Astrocyte (in vitro differentiated cells and primary cell): ENCODE data around the gene SYNE1. TPM values are rescaled to one million over a fixed set of nuclear protein-coding genes. Genes with fewer than 3 reads are reported as not detected.

Source experiments
- DNase-seq: peaks from one replicate; pipeline ENCODE4 v3.0.0-alpha.2; 2010; ENCODE audit warnings: low read depth
- FAIRE-seq: peaks from 2 replicates; lab custom pipeline; 2011; peaks lifted over from hg19 to GRCh38; lab: Jason Lieb, UNC
- H2AFZ ChIP-seq: 2 replicates; pipeline ENCODE4 v1.6.0; 2012; ENCODE audit warnings: low read depth, low read length, inconsistent platforms
- H3K27ac ChIP-seq: 2 replicates; pipeline ENCODE4 v1.5.1; 2011; ENCODE audit warnings: low read depth, low read length, inconsistent platforms
- H3K27me3 ChIP-seq: 2 replicates; pipeline ENCODE4 v1.6.0; 2011; ENCODE audit warnings: low read length, inconsistent platforms; ENCODE audit not compliant: insufficient read depth
- H3K36me3 ChIP-seq: 2 replicates; pipeline ENCODE4 v1.5.1; 2011; ENCODE audit warnings: low read length, inconsistent platforms; ENCODE audit not compliant: insufficient read depth
- H3K4me1 ChIP-seq: 2 replicates; pipeline ENCODE4 v1.5.1; 2011; ENCODE audit warnings: low read length, inconsistent platforms; ENCODE audit not compliant: insufficient read depth
- H3K4me2 ChIP-seq: 2 replicates; pipeline ENCODE4 v1.6.0; 2012; ENCODE audit warnings: low read length, inconsistent platforms
- H3K4me3 ChIP-seq: 2 replicates; pipeline ENCODE4 v1.5.1; 2011; ENCODE audit warnings: low read depth, mild to moderate bottlenecking, low read length, inconsistent platforms; ENCODE audit not compliant: insufficient read depth
- H3K79me2 ChIP-seq: 2 replicates; pipeline ENCODE4 v1.6.0; 2012; ENCODE audit warnings: mild to moderate bottlenecking, low read length, inconsistent platforms; ENCODE audit not compliant: insufficient read depth
- H3K9ac ChIP-seq: 2 replicates; pipeline ENCODE4 v1.6.0; 2012; ENCODE audit warnings: mild to moderate bottlenecking, low read length, inconsistent platforms
- H3K9me3 ChIP-seq: 2 replicates; pipeline ENCODE4 v1.5.1; 2012; ENCODE audit warnings: low read depth, mild to moderate bottlenecking, low read length, inconsistent platforms; ENCODE audit not compliant: insufficient read depth
- H4K20me1 ChIP-seq: 2 replicates; pipeline ENCODE4 v1.6.0; 2012; ENCODE audit warnings: low read length, inconsistent platforms; ENCODE audit not compliant: insufficient read depth
- H3K27ac Mint-ChIP-seq: one replicate; pipeline ENCODE4 v1.8.0; 2021; ENCODE audit warnings: mild to moderate bottlenecking, mixed read lengths; ENCODE audit not compliant: unreplicated experiment
- H3K27me3 Mint-ChIP-seq: one replicate; pipeline ENCODE4 v1.8.0; 2021; ENCODE audit warnings: low read depth, mixed read lengths; ENCODE audit not compliant: unreplicated experiment
- H3K36me3 Mint-ChIP-seq: one replicate; pipeline ENCODE4 v1.8.0; 2021; ENCODE audit warnings: low read depth, mixed read lengths; ENCODE audit not compliant: unreplicated experiment
- H3K4me1 Mint-ChIP-seq: one replicate; pipeline ENCODE4 v1.8.0; 2021; ENCODE audit warnings: low read depth, mixed read lengths; ENCODE audit not compliant: unreplicated experiment
- H3K4me3 Mint-ChIP-seq: one replicate; pipeline ENCODE4 v1.8.0; 2021; ENCODE audit warnings: mild to moderate bottlenecking, moderate library complexity, mixed read lengths; ENCODE audit not compliant: unreplicated experiment
- H3K9me3 Mint-ChIP-seq: one replicate; pipeline ENCODE4 v1.8.0; 2021; ENCODE audit warnings: mild to moderate bottlenecking, mixed read lengths; ENCODE audit not compliant: unreplicated experiment
- EZH2 ChIP-seq: IDR thresholded peaks from 2 replicates; pipeline ENCODE4 v1.6.1; 2012; ENCODE audit warnings: mild to moderate bottlenecking, low read length, inconsistent platforms; ENCODE audit not compliant: insufficient read depth
- total RNA-seq: library from RNA; stranded (reverse); gene quantifications from 2 replicates; pipeline ENCODE4 v1.2.1, GENCODE V29; 2021
- TF ChIP-seq, protein P1 (sequence below): IDR thresholded peaks from 2 replicates; pipeline ENCODE4 v1.5.1; 2011; ENCODE audit warnings: low read depth, mild to moderate bottlenecking, inconsistent platforms, low read length, moderate library complexity; ENCODE audit not compliant: insufficient read depth

Gene SYNE1
- total RNA-seq, 1 donor from 2014 or later = 66.5 TPM

DNA sequence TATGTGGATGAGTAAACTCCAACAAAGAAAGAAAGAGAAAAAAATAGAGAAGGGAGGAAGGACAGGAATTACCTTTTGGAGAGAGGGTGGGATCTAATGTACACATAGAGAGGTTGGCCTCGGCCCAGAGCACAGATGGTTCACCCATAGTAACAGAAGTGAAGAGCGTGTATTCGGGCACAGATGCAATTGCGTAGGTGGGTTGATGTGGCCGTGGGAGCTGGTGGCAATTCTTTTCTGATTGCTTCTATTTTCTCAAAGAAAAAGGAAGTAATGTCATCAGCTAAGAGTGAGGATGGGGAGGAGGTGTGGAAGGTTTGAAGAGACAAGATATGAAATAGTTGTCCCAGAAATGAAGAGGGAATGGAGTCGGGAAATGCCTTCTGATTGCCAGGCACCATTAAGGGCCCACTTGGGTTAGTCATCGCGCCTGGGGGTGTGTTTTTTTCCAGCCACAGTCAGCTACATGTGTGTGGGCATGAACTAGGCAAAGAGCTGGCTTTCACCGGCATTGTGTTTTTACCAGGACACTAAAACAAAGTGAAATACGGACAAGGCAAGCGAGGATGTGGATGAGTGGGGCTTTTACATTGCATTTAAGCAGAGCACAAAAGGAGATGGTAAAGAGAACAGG is 158.7 kb downstream of the SYNE1 start:
- Mint-ChIP-seq H3K4me3 (no peak overlapping the region), H3K4me1 (no peaks in the 10 kb centered on the region), H3K36me3 (peaks cover 6% of the 10 kb centered on the region), H3K27ac (no peak overlapping the region), H3K27me3 (no peaks in the 10 kb centered on the region), H3K9me3 (peaks cover 3% of the 10 kb centered on the region)
- no peak overlapping the region for H3K4me3 ChIP-seq
- no peaks in the 10 kb centered on the region for H3K79me2 ChIP-seq
- H3K9ac ChIP-seq = no peak overlapping the region
- H3K4me2 ChIP-seq = no peak overlapping the region
- no peak overlapping the region for H3K27ac ChIP-seq
- FAIRE-seq (no peak), DNase-seq (no peak)
- no peaks in the 10 kb centered on the region for H3K36me3 ChIP-seq
- no peaks in the 10 kb centered on the region for H3K27me3 ChIP-seq
- H2AFZ ChIP-seq = no peak overlapping the region
- H3K9me3 ChIP-seq = no peaks in the 10 kb centered on the region
- H3K4me1 ChIP-seq = no peaks in the 10 kb centered on the region
- H4K20me1 ChIP-seq = no peaks in the 10 kb centered on the region
- TF ChIP-seq EZH2 = no peak
- TF ChIP-seq, protein P1, sequence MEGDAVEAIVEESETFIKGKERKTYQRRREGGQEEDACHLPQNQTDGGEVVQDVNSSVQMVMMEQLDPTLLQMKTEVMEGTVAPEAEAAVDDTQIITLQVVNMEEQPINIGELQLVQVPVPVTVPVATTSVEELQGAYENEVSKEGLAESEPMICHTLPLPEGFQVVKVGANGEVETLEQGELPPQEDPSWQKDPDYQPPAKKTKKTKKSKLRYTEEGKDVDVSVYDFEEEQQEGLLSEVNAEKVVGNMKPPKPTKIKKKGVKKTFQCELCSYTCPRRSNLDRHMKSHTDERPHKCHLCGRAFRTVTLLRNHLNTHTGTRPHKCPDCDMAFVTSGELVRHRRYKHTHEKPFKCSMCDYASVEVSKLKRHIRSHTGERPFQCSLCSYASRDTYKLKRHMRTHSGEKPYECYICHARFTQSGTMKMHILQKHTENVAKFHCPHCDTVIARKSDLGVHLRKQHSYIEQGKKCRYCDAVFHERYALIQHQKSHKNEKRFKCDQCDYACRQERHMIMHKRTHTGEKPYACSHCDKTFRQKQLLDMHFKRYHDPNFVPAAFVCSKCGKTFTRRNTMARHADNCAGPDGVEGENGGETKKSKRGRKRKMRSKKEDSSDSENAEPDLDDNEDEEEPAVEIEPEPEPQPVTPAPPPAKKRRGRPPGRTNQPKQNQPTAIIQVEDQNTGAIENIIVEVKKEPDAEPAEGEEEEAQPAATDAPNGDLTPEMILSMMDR = no peak

DNA sequence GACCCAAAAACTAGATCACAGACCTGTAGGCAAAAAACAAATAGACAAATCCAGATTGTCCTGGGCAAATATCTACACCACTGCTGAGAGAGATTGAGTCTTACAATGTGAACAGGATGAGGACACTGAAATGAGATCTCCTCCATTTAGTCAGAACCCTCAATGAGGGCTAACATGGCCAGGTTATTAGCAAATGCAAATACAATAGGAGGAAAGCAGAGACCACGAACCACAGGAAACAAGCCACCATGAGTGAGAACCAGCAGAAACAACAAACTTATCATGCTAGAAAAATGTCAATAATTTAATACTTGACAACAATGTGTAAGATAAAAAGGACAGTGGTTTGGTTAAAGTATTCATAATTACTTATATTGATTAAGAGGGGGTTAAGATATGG is 162.8 kb downstream of the SYNE1 start:
- no peak for TF ChIP-seq EZH2
- TF ChIP-seq, protein P1 = no peak
- FAIRE-seq = no peak
- peaks cover 5% of the 10 kb centered on the region for H3K36me3 Mint-ChIP-seq
- Histone ChIP-seq H4K20me1 (no peaks in the 10 kb centered on the region), H3K9ac (no peak overlapping the region), H3K27ac (no peak overlapping the region), H3K4me2 (no peak overlapping the region), H3K9me3 (no peaks in the 10 kb centered on the region), H3K4me3 (no peak overlapping the region), H3K36me3 (no peaks in the 10 kb centered on the region), H3K4me1 (no peaks in the 10 kb centered on the region), H3K27me3 (no peaks in the 10 kb centered on the region), H3K79me2 (no peaks in the 10 kb centered on the region), H2AFZ (no peak overlapping the region)
- peaks cover 3% of the 10 kb centered on the region for H3K9me3 Mint-ChIP-seq
- H3K4me3 Mint-ChIP-seq = no peak overlapping the region
- DNase-seq = no peak
- peaks cover 6% of the 10 kb centered on the region for H3K4me1 Mint-ChIP-seq
- H3K27me3 Mint-ChIP-seq = no peaks in the 10 kb centered on the region
- H3K27ac Mint-ChIP-seq = no peak overlapping the region

DNA sequence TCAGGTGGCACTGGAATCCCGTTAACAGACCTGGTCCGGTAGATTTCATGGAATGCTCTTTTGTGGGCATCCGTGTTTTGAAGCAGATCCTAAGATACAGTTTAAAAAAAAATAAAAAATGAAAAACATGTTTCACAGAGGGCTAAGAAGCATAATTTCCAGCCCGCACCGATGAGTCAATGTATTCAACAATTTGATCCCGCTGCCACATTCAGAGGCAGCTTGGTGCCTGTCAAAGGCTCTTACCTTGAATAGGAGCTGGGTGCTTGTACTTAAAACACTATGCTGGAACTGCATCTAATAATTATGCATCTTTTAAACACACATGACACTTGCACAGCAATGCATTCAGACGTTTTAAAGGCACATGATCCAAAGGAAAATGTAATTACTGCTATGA is 164.8 kb downstream of the SYNE1 start:
- Histone ChIP-seq H3K27ac (no peak overlapping the region), H3K79me2 (no peaks in the 10 kb centered on the region), H3K4me1 (no peaks in the 10 kb centered on the region), H3K4me2 (peak overlapping the region; percentile 47), H3K9me3 (no peaks in the 10 kb centered on the region), H3K9ac (no peak overlapping the region), H3K4me3 (no peak overlapping the region), H3K36me3 (no peaks in the 10 kb centered on the region), H3K27me3 (no peaks in the 10 kb centered on the region), H2AFZ (no peak overlapping the region), H4K20me1 (no peaks in the 10 kb centered on the region)
- FAIRE-seq (no peak), DNase-seq (no peak)
- H3K4me1 Mint-ChIP-seq = peaks cover 6% of the 10 kb centered on the region
- H3K36me3 Mint-ChIP-seq = peaks cover 5% of the 10 kb centered on the region
- peaks cover 3% of the 10 kb centered on the region for H3K9me3 Mint-ChIP-seq
- no peak overlapping the region for H3K4me3 Mint-ChIP-seq
- no peaks in the 10 kb centered on the region for H3K27me3 Mint-ChIP-seq
- H3K27ac Mint-ChIP-seq = no peak overlapping the region
- TF ChIP-seq, protein P1 = no peak
- TF ChIP-seq EZH2 = no peak
